HG03354 (cell line): ENCODE data around the gene ACY1.

Experiments used
- ATAC-seq: cut with Tn5 transposase; IDR thresholded peaks from one replicate; pipeline ENCODE4 v1.9.1; 2021; ENCODE audit warnings: mild to moderate bottlenecking; ENCODE audit not compliant: unreplicated experiment, poor library complexity, severe bottlenecking

Gene ACY1

DNA sequence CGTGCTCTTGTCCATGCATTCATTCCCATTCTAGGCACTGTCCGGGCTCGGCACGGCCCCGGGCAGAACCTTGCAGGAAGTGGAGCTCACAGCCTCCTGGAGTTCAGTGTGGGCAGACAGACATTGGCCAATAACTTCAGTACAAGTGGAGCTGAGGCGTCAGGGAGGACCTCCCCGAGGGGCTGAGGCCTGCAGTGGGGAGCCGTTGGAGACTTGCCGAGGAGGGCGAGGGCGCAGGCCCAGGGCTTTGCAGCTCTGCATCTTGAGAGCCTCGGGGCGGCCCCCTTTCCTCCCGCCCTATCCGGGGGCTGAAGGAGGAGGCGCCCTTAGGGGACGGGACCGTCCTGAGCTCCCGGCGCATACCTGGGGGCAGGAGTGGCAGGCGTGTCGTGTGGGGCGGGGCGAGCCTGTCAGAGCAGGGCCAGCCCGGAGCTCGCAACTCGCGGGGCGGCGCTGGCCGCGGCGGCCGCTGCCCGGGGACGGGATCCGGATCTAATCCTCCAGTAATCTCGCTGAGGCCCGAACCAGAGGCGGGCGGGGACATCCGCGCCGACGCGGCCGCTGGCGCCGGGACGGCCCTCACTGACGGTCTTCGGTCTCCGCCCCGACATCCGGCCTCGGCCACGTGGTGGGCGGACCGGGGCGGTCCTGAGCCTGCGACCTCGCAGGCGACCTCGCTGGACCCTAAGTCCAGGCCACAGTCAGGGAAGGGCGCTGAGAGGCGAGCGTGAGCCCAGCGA, at the start of gene ACY1:
TSS of gene ACY1 (plus strand) at position 698 of the 740 bp plus-strand sequence. CDS start 530 bp downstream, outside the sequence.
- ATAC-seq: peak; percentile 74

- ATAC-seq: no peak
Measured at GRCh38 chr3:51934139-51934850, 49.0 kb upstream of the ACY1 start.

DNA sequence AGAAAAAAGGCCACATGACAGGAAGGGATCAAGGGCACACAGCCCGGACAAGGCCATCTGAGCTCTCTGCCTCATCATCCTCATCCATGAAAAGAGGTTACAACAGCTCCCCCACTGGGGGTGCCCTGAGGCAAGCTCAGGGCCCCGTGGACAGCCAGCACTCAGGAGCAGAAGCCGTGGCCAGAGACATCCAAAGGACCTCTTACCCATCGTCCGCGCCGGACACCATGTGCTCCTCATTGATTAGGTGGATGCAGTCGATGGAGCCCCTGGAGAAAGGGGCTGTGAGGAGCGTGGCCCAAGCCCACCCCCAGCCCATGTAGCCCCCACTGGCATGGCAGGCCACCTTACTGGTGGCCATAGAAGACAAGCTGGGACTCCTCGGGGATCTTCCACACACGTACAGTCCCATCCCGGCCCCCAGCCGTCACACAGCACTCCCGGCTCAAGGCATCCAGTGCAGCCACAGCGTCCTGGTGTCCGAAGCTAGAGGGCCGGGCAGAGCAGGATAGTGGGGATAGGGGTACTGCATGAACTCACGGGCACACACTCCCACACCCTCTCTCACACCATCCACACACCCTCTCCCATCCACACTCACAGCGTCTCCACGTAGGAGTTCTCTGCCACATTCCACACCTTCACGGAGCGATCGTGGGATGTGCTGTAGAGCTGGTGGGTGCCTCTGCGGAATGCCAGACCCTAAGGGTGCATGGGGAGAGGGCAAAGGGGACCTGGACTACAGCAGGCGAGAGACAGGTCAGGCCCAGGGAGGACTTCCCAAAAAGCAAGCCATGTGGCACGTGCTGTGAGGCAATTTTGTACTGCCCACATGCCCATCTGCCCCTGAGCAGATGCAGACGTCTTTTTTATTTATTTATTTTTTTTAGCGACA, 48.1 kb upstream of the ACY1 start:
- ATAC-seq: no peak

- no peak for ATAC-seq
Measured at GRCh38 chr3:51935886-51936755, 47.2 kb upstream of the ACY1 start.

DNA sequence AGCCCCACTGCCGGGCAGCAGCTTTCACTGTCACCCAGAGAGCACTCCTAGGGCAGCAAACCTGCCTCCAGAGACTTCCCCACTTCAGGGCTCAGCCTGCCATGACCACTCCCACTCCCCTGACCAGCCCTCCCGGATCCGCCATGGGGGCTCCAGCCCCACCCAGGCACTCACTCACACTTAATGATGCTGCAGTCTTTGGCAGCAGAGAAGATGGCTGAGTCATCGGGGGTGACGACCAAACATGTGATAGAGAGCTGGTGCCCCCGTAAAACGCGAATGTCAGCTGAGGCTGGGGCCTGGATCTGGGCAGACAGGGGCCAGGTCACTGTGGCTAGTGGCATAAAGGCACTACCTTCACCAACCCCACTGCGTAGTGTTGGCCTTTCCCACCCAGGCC, 46.3 kb upstream of the ACY1 start:
- ATAC-seq: no peak

- ATAC-seq: no peak
Measured at GRCh38 chr3:51937611-51938450, 45.5 kb upstream of the ACY1 start.

- no peak for ATAC-seq
Measured at GRCh38 chr3:51938780-51939425, 44.4 kb upstream of the ACY1 start.

- ATAC-seq: no peak
Measured at GRCh38 chr3:51940648-51941462, 42.5 kb upstream of the ACY1 start.

- ATAC-seq: no peak
Measured at GRCh38 chr3:51941463-51941797, 41.9 kb upstream of the ACY1 start.

GRCh38 chr3:51941798-51942602, 41.3 kb upstream of the ACY1 start, which contains the start of the genes PARP3 and RRP9:
Gene PARP3, plus strand, starts transcription at chr3:51942363. Its CDS starts 993 bp downstream, at chr3:51943356.
Gene RRP9, minus strand, starts transcription at chr3:51941904. Its CDS starts 37 bp downstream, at chr3:51941867.
- ATAC-seq: peak; percentile 90

- ATAC-seq: peak; percentile 29
Measured at GRCh38 chr3:51942603-51943450, 40.5 kb upstream of the ACY1 start.

DNA sequence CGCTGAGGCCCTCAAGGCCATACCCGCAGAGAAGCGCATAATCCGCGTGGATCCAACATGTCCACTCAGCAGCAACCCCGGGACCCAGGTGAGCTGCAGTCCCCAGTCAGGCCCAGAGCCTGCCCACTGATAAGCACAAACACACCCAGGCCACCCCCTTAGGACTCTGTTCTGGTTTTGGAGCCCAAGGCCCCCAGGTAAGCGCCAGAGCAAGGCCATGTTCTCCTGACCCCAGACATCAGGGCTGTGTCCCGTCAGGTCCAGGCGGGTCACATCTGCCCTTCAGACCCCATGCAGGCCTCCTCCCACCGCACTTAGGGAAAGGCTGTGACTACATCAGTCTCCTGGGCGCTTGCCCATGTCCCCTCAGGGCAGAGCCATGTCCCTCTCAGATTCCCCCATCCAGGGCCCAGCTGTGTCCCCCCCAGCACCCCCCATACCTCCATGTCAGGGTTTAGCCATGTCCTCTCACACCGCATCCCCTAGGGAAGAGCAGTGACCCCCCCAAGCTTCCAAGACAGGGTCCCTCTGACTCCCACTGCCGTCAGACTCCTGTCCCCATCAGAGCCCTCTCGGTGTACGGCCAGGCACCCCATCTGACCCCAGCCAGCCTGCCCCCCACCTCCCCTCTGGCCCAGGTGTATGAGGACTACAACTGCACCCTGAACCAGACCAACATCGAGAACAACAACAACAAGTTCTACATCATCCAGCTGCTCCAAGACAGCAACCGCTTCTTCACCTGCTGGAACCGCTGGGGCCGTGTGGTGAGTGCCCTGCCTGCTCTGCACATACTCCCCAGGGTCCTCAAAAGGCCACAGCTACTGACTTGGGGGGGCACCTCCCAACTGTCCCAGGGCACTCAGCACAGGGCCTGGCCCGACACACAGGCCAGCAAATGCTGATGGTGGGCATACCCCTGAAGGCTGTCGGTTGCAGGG, 39.6 kb upstream of the ACY1 start:
- ATAC-seq: no peak

GRCh38 chr3:51944451-51945021, 38.8 kb upstream of the ACY1 start:
- ATAC-seq: no peak
